Type B pancreatic cell (in vitro differentiated cells): ENCODE data around the gene COQ7. TPM values are rescaled to one million over a fixed set of nuclear protein-coding genes. Genes with fewer than 3 reads are reported as not detected.

Experiments
- DNase-seq: peaks from one replicate; pipeline ENCODE4 v3.0.0; 2021; ENCODE audit warnings: mixed read lengths; ENCODE audit not compliant: unreplicated experiment; ENCODE audit errors: extremely low spot score
- H3K27ac Mint-ChIP-seq: 2 replicates; pipeline ENCODE4 v1.8.0; 2021; ENCODE audit warnings: mild to moderate bottlenecking, mixed read lengths
- H3K27me3 Mint-ChIP-seq: 2 replicates; pipeline ENCODE4 v1.8.0; 2021; ENCODE audit warnings: mixed read lengths
- H3K36me3 Mint-ChIP-seq: 2 replicates; pipeline ENCODE4 v1.8.0; 2021; ENCODE audit warnings: mixed read lengths
- H3K4me1 Mint-ChIP-seq: one replicate; pipeline ENCODE4 v1.8.0; 2021; ENCODE audit warnings: mixed read lengths; ENCODE audit not compliant: unreplicated experiment
- H3K4me3 Mint-ChIP-seq: 2 replicates; pipeline ENCODE4 v1.8.0; 2021; ENCODE audit warnings: mild to moderate bottlenecking, mixed read lengths
- H3K9me3 Mint-ChIP-seq: 2 replicates; pipeline ENCODE4 v1.8.0; 2021; ENCODE audit warnings: mixed read lengths
- CTCF ChIP-seq: fragments of 200-600 bp; sonication (generic); conservative IDR thresholded peaks from 2 replicates; pipeline ENCODE4 v1.5.0; 2021; ENCODE audit warnings: antibody characterized with exemption, mild to moderate bottlenecking
- total RNA-seq: library from RNA; stranded (reverse); gene quantifications from 2 replicates; pipeline ENCODE4 v1.2.1, GENCODE V29; 2021; ENCODE audit warnings: low replicate concordance

Gene COQ7
- total RNA-seq, 1 donor from 2014 or later, result 21.7 TPM

DNA sequence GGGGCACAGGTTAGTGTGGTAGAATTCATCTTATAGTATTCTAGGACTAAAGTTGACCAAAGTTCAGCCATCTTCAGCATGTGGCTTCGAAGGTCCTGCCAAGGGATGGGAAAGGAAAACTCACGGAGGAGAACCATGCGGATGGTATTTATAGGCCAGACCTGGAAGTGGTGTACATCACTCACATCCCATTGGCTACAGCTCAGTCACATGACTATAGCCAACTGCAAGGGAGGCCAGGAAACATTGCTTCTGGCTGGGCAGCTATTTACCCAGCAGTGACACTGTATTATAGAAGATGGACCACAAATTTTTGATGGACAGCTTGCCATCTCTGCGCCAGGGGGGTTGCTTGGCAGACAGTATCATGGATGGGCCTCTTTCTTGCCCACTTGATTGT is 35.7 kb upstream of the COQ7 start:
- no peak for DNase-seq
- Mint-ChIP-seq H3K9me3 (no peaks in the 10 kb centered on the region), H3K27ac (no peak overlapping the region), H3K36me3 (no peaks in the 10 kb centered on the region), H3K4me3 (no peak overlapping the region), H3K4me1 (no peaks in the 10 kb centered on the region), H3K27me3 (no peaks in the 10 kb centered on the region)
- no peak for TF ChIP-seq CTCF

DNA sequence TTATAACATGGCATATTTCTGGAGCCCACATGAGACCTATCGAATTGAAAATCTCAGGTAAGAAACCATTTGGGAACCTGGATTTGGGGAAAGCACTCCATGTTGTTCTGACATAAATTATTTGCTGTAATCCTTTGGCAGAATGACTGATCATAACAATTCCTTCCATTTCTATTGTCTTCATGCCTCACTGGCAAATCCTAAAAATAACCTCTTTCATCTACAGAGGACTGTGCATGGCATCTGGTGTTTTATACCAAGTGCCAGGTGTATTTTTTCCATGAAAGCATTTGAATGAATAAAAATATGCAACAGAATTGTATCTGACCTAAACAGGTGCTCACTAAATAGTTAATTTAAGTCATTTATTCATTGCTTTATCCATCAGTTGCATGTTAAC is 33.7 kb upstream of the COQ7 start:
- H3K36me3 Mint-ChIP-seq, result no peaks in the 10 kb centered on the region
- H3K4me1 Mint-ChIP-seq, result no peaks in the 10 kb centered on the region
- no peaks in the 10 kb centered on the region for H3K27me3 Mint-ChIP-seq
- no peak overlapping the region for H3K27ac Mint-ChIP-seq
- no peak overlapping the region for H3K4me3 Mint-ChIP-seq
- no peak for TF ChIP-seq CTCF
- no peaks in the 10 kb centered on the region for H3K9me3 Mint-ChIP-seq
- no peak for DNase-seq

DNA sequence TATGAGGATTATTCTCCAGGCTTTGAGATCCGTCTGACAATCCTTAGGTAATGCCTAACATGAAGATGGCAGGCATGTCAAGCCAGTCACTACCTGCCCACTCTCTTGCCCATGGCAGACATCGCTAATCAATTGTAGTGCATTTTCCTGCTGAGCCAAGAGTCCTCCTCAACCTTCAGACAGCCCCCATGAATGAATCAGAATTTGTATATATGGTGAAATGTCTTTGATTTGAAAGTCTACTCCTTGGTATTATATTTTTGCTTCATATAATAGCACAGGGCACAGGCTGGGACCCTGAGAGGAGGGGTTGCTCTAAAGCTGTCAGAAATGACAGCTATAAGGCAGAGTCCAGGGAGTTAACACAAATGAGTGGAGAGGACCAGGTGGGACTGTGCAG is 27.0 kb upstream of the COQ7 start:
- Mint-ChIP-seq H3K9me3 (peaks cover 4% of the 10 kb centered on the region), H3K27me3 (no peaks in the 10 kb centered on the region), H3K36me3 (peaks cover 4% of the 10 kb centered on the region), H3K4me3 (no peak overlapping the region), H3K27ac (no peak overlapping the region), H3K4me1 (no peaks in the 10 kb centered on the region)
- no peak for TF ChIP-seq CTCF
- DNase-seq, result no peak

DNA sequence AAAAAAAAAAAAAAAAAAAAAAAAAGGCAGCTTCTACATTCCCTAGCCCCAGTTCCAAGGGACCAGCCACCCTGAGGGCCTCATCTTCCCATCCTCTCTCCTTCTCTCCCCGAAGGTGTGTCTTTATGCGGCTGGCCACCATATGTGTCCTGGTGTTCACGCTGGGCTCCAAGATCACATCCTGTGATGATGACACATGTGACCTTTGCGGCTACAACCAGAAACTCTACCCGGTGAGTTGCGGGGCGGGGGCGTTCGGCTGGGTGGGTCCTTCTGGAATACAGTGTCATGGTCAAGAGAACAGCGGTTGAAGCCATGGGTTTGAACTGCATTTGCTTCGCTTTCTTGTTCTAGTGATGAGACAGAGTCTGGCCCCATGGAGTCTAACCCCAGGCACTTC is 22.6 kb upstream of the COQ7 start:
- Mint-ChIP-seq H3K27ac (no peak overlapping the region), H3K9me3 (peaks cover 4% of the 10 kb centered on the region), H3K4me3 (no peak overlapping the region)

DNA sequence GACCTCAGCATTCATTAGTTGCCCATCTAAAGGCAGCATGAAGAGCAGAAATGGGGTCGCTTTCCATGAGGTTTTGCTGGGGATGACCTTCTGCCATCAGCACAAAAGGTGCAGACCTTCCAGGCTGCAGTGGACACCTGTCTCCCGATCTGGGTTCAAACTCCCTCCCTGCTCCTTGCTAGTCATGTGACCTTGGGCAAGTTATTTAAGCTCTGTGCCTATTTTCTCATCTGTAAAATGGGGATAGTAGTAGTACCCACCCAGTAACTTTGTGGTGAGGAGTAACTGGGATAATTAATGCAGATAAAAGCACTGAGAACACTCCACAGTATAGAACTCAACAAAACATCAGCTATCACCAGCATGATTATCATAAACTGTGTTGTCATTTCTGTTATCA is 21.4 kb upstream of the COQ7 start:
- no peak overlapping the region for H3K4me3 Mint-ChIP-seq
- no peak for DNase-seq
- no peaks in the 10 kb centered on the region for H3K4me1 Mint-ChIP-seq
- H3K27me3 Mint-ChIP-seq, result no peaks in the 10 kb centered on the region
- no peaks in the 10 kb centered on the region for H3K9me3 Mint-ChIP-seq
- H3K36me3 Mint-ChIP-seq, result no peaks in the 10 kb centered on the region
- no peak overlapping the region for H3K27ac Mint-ChIP-seq
- no peak for TF ChIP-seq CTCF

More for the DNA sequence above, 22.6 kb upstream of the COQ7 start:
- no peak for TF ChIP-seq CTCF
- Mint-ChIP-seq H3K4me1 (no peaks in the 10 kb centered on the region), H3K36me3 (peaks cover 4% of the 10 kb centered on the region), H3K27me3 (no peaks in the 10 kb centered on the region)
- no peak for DNase-seq

DNA sequence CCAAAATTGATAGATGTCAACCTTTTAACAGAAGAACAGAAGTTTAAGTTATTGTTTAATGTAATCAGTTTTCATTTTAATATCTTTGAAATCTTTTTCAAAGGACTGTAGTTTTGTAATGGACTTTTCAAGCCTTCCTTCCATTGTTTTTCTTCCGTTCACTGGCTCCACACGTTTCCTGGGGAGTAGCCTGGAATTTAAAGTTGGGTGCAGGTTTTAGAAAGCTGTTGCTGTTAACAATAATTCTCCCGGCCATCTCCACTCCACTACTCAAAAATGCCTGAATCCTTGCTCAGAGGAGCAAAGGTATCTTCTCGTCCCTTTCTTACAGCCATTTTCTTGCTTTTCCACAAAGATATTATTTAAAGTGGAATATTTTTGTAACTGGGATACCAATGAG is 4.7 kb upstream of the COQ7 start:
- no peak overlapping the region for H3K4me3 Mint-ChIP-seq

More for the DNA sequence above, 4.7 kb upstream of the COQ7 start:
- Mint-ChIP-seq H3K4me1 (peaks cover 5% of the 10 kb centered on the region), H3K9me3 (peaks cover 4% of the 10 kb centered on the region), H3K36me3 (no peaks in the 10 kb centered on the region), H3K27ac (no peak overlapping the region), H3K27me3 (no peaks in the 10 kb centered on the region)
- no peak for TF ChIP-seq CTCF
- no peak for DNase-seq
